Measurements from ENCODE around the gene DPP6. TPM values are rescaled to one million over a fixed set of nuclear protein-coding genes. Genes with fewer than 3 reads are reported as not detected.

The DPP6 gene
- total RNA-seq, 4 donors from 2014 or later: 0.60 to 1.7 (median 1.6) TPM; not detected in 1

- H3K27ac ChIP-seq: no peak overlapping the region
- no peaks in the 10 kb centered on the region for H3K4me1 ChIP-seq
- TF ChIP-seq POLR2A (IDR thresholded peaks at IDR 0.05) (no peak), CTCF (IDR thresholded peaks at IDR 0.05) (no peak), EP300 (IDR thresholded peaks at IDR 0.05) (no peak)
- H3K27me3 ChIP-seq: no peaks in the 10 kb centered on the region
- no peak overlapping the region for H3K4me3 ChIP-seq
- no peak for DNase-seq (ENCODE audit: low spot score in 2 of 2)
- 92 to 93% methylated on average over 5 of the region's 5 CpGs for WGBS, 2 donors
- peaks cover 0 to 5% (median 2%) of the 10 kb centered on the region in 4 donors for H3K9me3 ChIP-seq
- H3K36me3 ChIP-seq: no peaks in the 10 kb centered on the region
Observed at GRCh38 chr7:154844955-154845354, 792.8 kb downstream of the DPP6 start.

GRCh38 chr7:154848464-154848863, 796.3 kb downstream of the DPP6 start:
- no peaks in the 10 kb centered on the region for H3K4me1 ChIP-seq
- H3K9me3 ChIP-seq: peaks cover 0 to 16% (median 2%) of the 10 kb centered on the region in 4 donors
- TF ChIP-seq CTCF (IDR thresholded peaks at IDR 0.05) (no peak), EP300 (IDR thresholded peaks at IDR 0.05) (no peak)
- DNase-seq (ENCODE audit: low spot score in 2 of 2): no peak
- H3K36me3 ChIP-seq: no peaks in the 10 kb centered on the region
- no peak overlapping the region for H3K27ac ChIP-seq
- no peak overlapping the region for H3K4me3 ChIP-seq
- no peaks in the 10 kb centered on the region for H3K27me3 ChIP-seq
- WGBS, 2 donors: 57 to 61% methylated on average over 2 of the region's 2 CpGs

GRCh38 chr7:154852205-154852604, 800.0 kb downstream of the DPP6 start:
- H3K9me3 ChIP-seq: peaks cover 0 to 16% (median 2%) of the 10 kb centered on the region in 4 donors
- 67 to 89% methylated on average over 4 of the region's 4 CpGs for WGBS, 2 donors
- no peaks in the 10 kb centered on the region for H3K36me3 ChIP-seq
- no peak for TF ChIP-seq EP300 (IDR thresholded peaks at IDR 0.05)
- TF ChIP-seq CTCF (IDR thresholded peaks at IDR 0.05): no peak
- TF ChIP-seq POLR2A (IDR thresholded peaks at IDR 0.05): no peak
- H3K27me3 ChIP-seq: no peaks in the 10 kb centered on the region
- H3K4me1 ChIP-seq: no peaks in the 10 kb centered on the region
- DNase-seq (ENCODE audit: low spot score in 2 of 2): no peak
- H3K27ac ChIP-seq: no peak overlapping the region
- H3K4me3 ChIP-seq: no peak overlapping the region

- 78 to 92% methylated on average over 8 of the region's 8 CpGs for WGBS, 2 donors
Observed at GRCh38 chr7:154853063-154853726, 801.0 kb downstream of the DPP6 start.

More at GRCh38 chr7:154853063-154853726, 801.0 kb downstream of the DPP6 start:
- H3K27ac ChIP-seq: no peak overlapping the region
- no peaks in the 10 kb centered on the region for H3K4me1 ChIP-seq
- H3K4me3 ChIP-seq: no peak overlapping the region
- DNase-seq (ENCODE audit: low spot score in 2 of 2): no peak
- H3K36me3 ChIP-seq: no peaks in the 10 kb centered on the region
- peaks cover 0 to 16% (median 2%) of the 10 kb centered on the region in 4 donors for H3K9me3 ChIP-seq
- TF ChIP-seq CTCF (IDR thresholded peaks at IDR 0.05) (no peak), POLR2A (IDR thresholded peaks at IDR 0.05) (no peak)
- no peaks in the 10 kb centered on the region for H3K27me3 ChIP-seq

All from tibial nerve (tissue), 4 donors.